GM18502 (cell line): ENCODE results near the gene HPN.
"Not testable (repeated sequence)": the region's sequence is repeated elsewhere in the genome, so short reads cannot be mapped to it uniquely, and the experiment has no call there.

ENCODE experiments used
- ATAC-seq: cut with Tn5 transposase; IDR thresholded peaks from one replicate; pipeline ENCODE4 v1.9.1; 2021; ENCODE audit warnings: mild to moderate bottlenecking; ENCODE audit not compliant: unreplicated experiment, poor library complexity

Gene HPN

GRCh38 chr19:35025969-35026368 lies 15.6 kb upstream of the HPN start:
- no peak for ATAC-seq

GRCh38 chr19:35026418-35026817 lies 15.1 kb upstream of the HPN start:
- ATAC-seq: no peak

- ATAC-seq: no peak
These were observed 14.5 kb upstream of the HPN start for GRCh38 chr19:35027009-35027408.

GRCh38 chr19:35027851-35028599 lies 13.5 kb upstream of the HPN start:
- ATAC-seq: no peak

- not testable (repeated sequence) for ATAC-seq
These were observed 13.0 kb upstream of the HPN start for GRCh38 chr19:35028600-35028885.

GRCh38 chr19:35029275-35029736 lies 12.2 kb upstream of the HPN start:
- ATAC-seq: not testable (repeated sequence)

GRCh38 chr19:35029737-35030256 lies 11.7 kb upstream of the HPN start:
- ATAC-seq: no peak

- no peak for ATAC-seq
These were observed 11.1 kb upstream of the HPN start, which contains the start of gene SCN1B for GRCh38 chr19:35030257-35031071. Gene SCN1B, plus strand, starts transcription at chr19:35030470. Its CDS starts 351 bp downstream, at chr19:35030821.

GRCh38 chr19:35031072-35031881 lies 10.2 kb upstream of the HPN start:
- ATAC-seq: no peak

GRCh38 chr19:35032356-35032865 lies 9.1 kb upstream of the HPN start:
- no peak for ATAC-seq

GRCh38 chr19:35033067-35034004 lies 8.2 kb upstream of the HPN start:
- ATAC-seq: no peak

- ATAC-seq: no peak
These were observed 7.5 kb upstream of the HPN start for GRCh38 chr19:35034005-35034502.

- no peak for ATAC-seq
These were observed 6.7 kb upstream of the HPN start for GRCh38 chr19:35034588-35035382.

- ATAC-seq: no peak
These were observed 3.6 kb upstream of the HPN start for GRCh38 chr19:35037716-35038622.

- ATAC-seq: no peak
These were observed 2.7 kb upstream of the HPN start for GRCh38 chr19:35038623-35039512.
